Measurements from ENCODE around the gene DICER1. TPM values are rescaled to one million over a fixed set of nuclear protein-coding genes. Genes with fewer than 3 reads are reported as not detected.

Gene DICER1
- total RNA-seq, 2 donors from 2014 or later, result 104 to 115 TPM

DNA sequence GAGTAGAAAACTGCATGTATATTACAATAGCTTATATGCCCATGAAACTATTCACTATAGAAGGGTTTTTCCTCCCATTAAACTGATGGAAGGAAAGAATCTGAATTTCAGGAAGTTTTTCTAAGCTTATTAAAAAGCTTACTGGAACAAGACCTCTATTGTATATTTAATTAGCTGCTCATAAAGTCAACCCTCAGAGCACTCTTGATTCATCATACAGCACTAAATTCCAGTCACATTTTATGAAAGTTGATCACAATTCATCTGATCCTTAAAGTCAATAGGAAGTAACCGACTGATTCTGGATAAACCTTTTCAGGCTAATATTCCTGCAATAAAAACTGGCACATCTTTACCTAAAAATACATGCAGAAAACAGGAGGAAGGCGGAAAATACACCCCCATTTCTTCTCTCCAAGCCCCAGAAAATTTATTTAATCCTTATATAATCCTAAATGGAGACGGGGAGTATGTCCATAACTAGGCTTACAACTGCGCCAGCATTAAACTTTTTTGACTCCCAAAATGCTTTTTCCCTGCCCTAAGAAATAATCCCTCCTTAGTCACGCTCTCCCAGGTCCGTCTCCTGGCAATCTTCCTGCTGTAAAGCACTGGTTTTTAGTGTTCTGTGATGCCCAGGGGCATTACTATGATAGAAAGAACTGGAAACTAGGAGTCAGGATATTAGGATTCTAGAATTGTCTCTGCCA, 35.3 kb downstream of the DICER1 start:
- H3K9me3 Mint-ChIP-seq, result no peaks in the 10 kb centered on the region
- H3K36me3 Mint-ChIP-seq, result peaks cover 25% of the 10 kb centered on the region
- H3K4me3 Mint-ChIP-seq, result no peak overlapping the region
- ATAC-seq, result no peak
- H3K27ac Mint-ChIP-seq, result peak overlapping the region in 1 of 2 donors; percentile 36
- no peak for DNase-seq (ENCODE audit: low spot score)
- H3K4me1 Mint-ChIP-seq (ENCODE audit: low read depth in 2 of 2), result peaks cover 11 to 20% of the 10 kb centered on the region in 2 donors
- H3K27me3 Mint-ChIP-seq, result no peaks in the 10 kb centered on the region

DNA sequence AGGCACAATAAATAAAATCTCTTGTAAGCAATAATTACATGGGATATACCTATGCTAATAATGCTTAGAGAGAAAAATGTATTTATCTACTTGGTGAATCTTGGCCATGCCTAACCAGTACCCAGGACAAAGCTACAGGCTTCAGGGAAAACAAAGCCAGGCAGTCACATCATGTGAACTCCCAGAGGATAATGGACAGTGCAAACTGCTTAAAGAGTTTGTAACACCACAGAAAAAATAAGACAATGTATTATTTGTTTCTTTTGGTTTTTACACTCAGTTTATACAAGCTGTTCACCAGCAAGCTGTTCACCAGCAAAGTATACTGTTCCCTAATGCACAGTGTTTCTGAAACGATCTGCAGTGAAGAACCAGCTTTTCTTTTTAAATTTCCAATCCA, 38.0 kb downstream of the DICER1 start:
- H3K36me3 Mint-ChIP-seq, result peaks cover 32% of the 10 kb centered on the region
- no peaks in the 10 kb centered on the region for H3K27me3 Mint-ChIP-seq
- no peak overlapping the region for H3K4me3 Mint-ChIP-seq
- H3K27ac Mint-ChIP-seq, result no peak overlapping the region
- DNase-seq (ENCODE audit: low spot score) (no peak), ATAC-seq (no peak)
- H3K9me3 Mint-ChIP-seq, result no peaks in the 10 kb centered on the region
- H3K4me1 Mint-ChIP-seq (ENCODE audit: low read depth in 2 of 2), result peaks cover 11 to 14% of the 10 kb centered on the region in 2 donors

DNA sequence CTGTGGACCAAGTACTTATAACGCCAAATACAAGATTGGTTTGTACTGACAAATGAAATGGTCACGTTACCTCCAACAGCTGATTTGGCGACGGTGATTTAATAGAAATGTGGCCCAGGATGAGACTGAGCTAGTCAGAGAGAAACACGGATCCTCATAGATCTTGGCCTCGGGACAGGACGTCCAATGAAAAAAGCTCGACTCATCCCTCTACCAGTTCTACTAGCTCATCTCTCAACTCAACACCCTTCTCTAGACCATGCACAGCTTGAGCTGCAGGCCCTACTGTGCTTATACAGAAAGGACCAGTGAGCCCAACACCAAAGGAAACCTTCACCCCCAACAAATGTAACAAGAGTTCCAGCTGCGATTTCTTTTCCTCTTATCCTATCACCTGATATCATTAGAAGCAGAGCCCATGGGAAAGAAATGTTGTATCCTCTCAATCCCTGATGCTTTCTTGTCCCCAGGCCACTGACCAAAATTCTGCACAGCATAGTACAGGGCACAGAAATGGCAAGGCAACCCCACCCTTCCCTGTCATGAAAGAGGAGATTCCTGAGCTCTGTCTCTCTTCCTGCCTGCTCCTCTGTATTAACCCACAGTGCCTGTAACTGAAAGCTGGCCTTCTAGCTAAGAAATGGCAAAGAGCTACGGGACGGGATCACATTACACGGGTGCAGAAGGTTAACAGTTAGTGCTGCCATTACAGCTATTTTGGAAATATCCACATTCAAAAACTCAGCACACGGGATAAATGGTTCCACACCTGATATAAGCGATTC, 39.2 kb downstream of the DICER1 start:
- Mint-ChIP-seq H3K4me3 (no peak overlapping the region), H3K27me3 (no peaks in the 10 kb centered on the region), H3K4me1 (ENCODE audit: low read depth in 2 of 2) (peaks cover 11 to 17% of the 10 kb centered on the region in 2 donors), H3K36me3 (peaks cover 36% of the 10 kb centered on the region), H3K9me3 (no peaks in the 10 kb centered on the region), H3K27ac (no peak overlapping the region)
- DNase-seq (ENCODE audit: low spot score), result no peak
- ATAC-seq, result no peak

DNA sequence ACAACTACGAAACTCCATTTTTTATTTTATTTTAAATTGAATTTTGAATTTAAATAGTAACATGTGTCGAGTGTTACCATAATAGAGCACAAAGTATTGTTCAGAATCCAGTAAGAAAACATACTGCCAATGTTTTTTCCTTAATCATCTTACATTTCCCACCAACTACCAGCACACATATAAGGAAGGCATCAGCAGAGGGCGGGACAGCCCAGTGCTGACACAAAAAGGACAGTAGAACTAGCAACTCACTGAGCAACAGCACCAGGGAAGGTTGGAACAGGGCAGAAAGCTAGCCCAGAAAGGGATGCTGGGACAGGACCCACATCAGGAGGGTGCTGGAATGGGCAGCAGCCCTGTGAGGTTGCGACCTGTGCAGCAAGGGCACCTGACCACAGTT, 43.9 kb downstream of the DICER1 start:
- no peaks in the 10 kb centered on the region for H3K27me3 Mint-ChIP-seq
- H3K36me3 Mint-ChIP-seq, result peaks cover 40% of the 10 kb centered on the region

DNA sequence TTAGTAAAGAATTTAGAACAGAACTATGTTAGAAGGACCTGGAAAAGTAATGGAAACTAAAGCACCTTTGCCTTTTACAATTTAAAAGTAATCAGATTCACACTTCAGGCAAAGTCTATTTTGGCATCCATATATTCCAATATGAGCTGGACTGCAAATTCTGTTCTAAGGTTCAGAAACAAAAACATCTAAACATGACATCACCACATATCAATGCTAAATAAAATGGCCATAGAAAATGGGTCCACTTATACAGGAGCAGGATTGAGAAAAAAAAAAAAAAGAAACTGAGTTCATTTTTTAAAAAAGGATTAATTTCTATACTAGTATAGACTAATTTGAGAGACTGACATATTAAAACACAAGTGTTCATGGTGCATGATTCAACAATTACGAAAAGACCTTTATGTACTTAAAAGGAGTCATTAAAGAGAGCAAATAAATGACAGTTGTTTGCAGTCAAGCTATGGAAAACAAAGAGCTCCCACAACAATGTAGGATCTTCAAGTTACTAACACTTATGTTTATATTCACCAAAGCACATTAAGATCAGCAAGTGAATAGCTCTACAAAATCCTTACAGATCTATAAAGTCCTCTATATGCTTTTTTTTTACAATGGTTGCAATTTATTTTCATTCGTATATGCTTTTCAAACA, 45.7 kb downstream of the DICER1 start:
- H3K4me1 Mint-ChIP-seq (ENCODE audit: low read depth in 2 of 2), result peaks cover 0 to 3% of the 10 kb centered on the region in 2 donors
- peaks cover 43% of the 10 kb centered on the region for H3K36me3 Mint-ChIP-seq
- H3K27ac Mint-ChIP-seq, result no peak overlapping the region
- H3K4me3 Mint-ChIP-seq, result no peak overlapping the region
- no peak for DNase-seq (ENCODE audit: low spot score)
- H3K27me3 Mint-ChIP-seq, result no peaks in the 10 kb centered on the region
- no peak for ATAC-seq
- H3K9me3 Mint-ChIP-seq, result no peaks in the 10 kb centered on the region

More for the DNA sequence above, 43.9 kb downstream of the DICER1 start:
- Mint-ChIP-seq H3K4me1 (ENCODE audit: low read depth in 2 of 2) (peaks cover 6 to 10% of the 10 kb centered on the region in 2 donors), H3K27ac (no peak overlapping the region), H3K9me3 (no peaks in the 10 kb centered on the region), H3K4me3 (no peak overlapping the region)
- no peak for DNase-seq (ENCODE audit: low spot score)
- ATAC-seq, result no peak

DNA sequence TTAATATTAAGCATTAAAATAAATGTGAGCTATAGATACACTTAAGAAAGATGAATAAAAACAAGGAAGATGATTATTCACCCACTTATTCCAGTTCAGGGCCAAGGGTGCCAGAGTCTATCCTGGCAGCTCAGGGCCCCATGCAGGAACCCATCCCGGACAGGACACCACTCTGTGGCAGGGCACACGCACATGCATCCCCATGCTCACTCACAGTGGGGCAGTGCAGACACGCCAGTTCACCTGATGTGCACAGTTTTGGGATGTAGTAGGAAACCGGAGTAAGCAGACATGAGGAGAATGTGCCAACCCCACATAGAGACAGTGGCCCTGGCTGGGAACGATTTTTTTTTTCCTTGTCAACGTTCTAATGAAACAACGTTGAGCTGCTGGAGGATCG, 47.2 kb downstream of the DICER1 start:
- Mint-ChIP-seq H3K4me1 (ENCODE audit: low read depth in 2 of 2) (peaks cover 0 to 3% of the 10 kb centered on the region in 2 donors), H3K36me3 (peaks cover 35% of the 10 kb centered on the region), H3K4me3 (no peak overlapping the region), H3K27ac (no peak overlapping the region), H3K9me3 (no peaks in the 10 kb centered on the region), H3K27me3 (no peaks in the 10 kb centered on the region)
- ATAC-seq (no peak), DNase-seq (ENCODE audit: low spot score) (no peak)

DNA sequence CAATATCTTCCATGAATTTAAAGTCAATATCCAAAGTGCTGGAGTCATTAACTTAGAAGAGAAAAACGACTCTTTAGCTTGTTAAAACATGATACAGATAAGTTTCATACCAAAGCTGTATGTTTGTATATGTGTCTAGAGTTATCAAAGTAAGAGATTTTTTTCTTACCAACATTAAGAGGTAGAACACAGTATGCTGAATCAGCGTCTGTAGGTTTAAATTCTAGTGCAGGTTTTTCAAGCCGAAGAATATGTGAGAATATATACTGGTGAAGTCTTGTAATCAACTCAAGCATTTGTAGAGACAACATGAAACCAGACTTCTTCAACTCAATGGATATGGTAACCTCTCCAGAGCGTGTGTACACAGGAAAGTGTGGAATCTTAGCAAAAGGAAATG, 49.6 kb downstream of the DICER1 start:
- peaks cover 38% of the 10 kb centered on the region for H3K36me3 Mint-ChIP-seq
- peaks cover 0 to 1% of the 10 kb centered on the region in 2 donors for H3K4me1 Mint-ChIP-seq (ENCODE audit: low read depth in 2 of 2)
- H3K9me3 Mint-ChIP-seq, result no peaks in the 10 kb centered on the region
- DNase-seq (ENCODE audit: low spot score), result no peak
- H3K27me3 Mint-ChIP-seq, result no peaks in the 10 kb centered on the region
- ATAC-seq, result no peak
- H3K4me3 Mint-ChIP-seq, result no peak overlapping the region
- H3K27ac Mint-ChIP-seq, result no peak overlapping the region

DNA sequence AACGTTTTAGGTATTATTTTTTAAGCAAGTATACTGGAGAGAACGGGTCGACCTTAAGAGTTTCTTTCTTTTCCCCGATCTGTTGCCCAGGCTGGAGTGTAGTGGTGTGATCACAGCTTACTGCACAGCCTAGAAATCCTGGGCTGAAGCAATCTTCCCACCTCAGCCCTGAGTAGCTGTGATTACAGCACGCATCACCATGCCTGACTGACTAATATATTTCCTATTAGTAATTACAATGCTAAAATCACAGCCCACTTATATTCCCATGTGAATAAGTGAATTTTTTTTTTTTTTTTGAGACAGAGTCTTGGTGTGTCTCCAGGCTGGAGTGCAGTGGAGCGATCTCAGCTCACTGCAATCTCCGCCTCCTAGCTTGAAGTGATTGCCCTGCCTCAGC, 50.4 kb downstream of the DICER1 start:
- H3K27me3 Mint-ChIP-seq, result no peaks in the 10 kb centered on the region
- no peaks in the 10 kb centered on the region for H3K9me3 Mint-ChIP-seq
- ATAC-seq (no peak), DNase-seq (ENCODE audit: low spot score) (no peak)
- no peak overlapping the region for H3K27ac Mint-ChIP-seq
- H3K36me3 Mint-ChIP-seq, result peaks cover 45% of the 10 kb centered on the region
- no peak overlapping the region for H3K4me3 Mint-ChIP-seq
- peaks cover 6 to 9% of the 10 kb centered on the region in 2 donors for H3K4me1 Mint-ChIP-seq (ENCODE audit: low read depth in 2 of 2)

DNA sequence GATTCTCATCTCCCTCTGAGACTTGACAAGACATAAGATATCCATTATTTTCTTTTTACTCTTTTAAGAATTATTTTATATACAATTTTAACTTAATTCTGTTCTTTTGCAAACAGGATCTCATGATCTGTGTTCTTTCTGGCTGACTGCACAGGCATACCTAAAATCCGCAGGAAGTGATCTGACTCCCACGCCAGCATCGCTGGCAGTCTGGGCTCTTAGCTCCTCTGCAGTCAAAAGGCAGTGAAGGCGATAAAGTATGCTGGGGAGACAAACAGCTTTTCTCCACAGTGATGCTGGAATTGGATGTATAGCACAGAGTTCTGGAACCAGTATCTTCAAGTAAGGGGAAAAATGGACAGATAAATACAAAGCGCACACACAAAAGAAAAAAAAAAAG, 52.4 kb downstream of the DICER1 start:
- H3K4me1 Mint-ChIP-seq (ENCODE audit: low read depth in 2 of 2), result peaks cover 14 to 15% of the 10 kb centered on the region in 2 donors
- ATAC-seq (no peak), DNase-seq (ENCODE audit: low spot score) (no peak)
- H3K4me3 Mint-ChIP-seq, result no peak overlapping the region
- H3K9me3 Mint-ChIP-seq, result no peaks in the 10 kb centered on the region
- H3K36me3 Mint-ChIP-seq, result peaks cover 41% of the 10 kb centered on the region
- no peak overlapping the region for H3K27ac Mint-ChIP-seq
- no peaks in the 10 kb centered on the region for H3K27me3 Mint-ChIP-seq

DNA sequence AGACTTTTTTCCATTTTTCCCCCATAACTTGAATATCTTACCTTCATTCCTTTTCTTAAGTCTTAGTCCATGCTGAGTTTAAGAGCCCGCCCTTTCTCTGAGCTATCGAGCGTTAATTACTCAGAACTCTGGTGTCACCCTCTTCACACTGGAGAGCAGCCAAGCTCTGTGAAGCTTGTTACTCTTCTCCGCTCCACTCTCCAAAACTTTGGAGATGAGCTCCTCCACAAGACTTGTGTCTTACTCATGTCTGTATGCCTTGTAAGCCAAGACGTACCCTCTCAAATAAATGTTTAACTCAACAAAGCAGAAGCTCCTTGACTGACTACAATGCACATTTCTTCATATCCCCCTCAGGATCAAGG, 54.7 kb downstream of the DICER1 start:
- no peak for ATAC-seq

DNA sequence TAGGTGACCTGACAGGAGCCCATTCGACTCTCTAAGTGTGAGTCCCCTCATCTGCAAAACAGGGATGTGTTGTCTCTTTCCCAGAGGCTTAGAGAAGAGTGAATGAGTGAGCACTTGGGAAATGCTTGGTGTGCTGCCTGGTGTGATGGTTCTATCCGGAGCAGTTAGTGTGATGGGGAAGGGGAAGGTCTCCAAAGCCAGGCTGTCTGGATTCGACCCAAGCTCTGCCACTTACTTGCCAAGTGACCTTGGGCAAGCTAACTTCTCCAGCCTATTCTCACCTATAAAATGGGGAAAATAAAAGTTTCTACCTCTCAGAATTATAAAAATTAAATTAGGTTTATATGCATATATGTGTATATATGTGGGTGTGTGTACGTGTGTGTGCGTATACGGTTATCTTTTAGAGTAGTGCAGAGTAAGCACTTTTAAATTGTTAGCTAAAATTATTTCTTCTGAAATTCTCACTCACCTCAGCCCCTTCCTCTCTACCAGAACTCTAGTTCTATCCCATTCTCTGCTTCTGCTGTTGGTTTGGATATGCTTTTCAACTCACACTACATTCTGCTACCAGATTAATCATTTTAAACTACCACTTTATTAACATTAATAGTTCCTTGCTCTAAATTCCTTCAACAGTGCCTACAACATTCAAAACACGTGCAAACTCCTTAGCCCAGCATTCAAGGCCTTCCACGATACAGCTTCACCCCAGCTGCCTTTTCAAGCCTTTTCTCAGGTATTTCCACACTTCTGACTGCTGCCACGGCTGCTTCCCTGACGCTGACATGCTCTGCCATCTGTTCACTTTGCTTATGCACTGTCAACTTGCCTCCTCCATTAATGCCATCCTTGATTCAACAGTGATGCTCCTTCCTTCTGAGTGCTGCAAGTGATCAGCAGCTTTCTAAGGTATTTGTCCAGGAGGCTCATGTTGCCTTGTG, 55.3 kb downstream of the DICER1 start:
- Mint-ChIP-seq H3K4me1 (ENCODE audit: low read depth in 2 of 2) (peaks cover 17 to 23% of the 10 kb centered on the region in 2 donors), H3K4me3 (no peak overlapping the region), H3K27ac (peak overlapping the region in 1 of 2 donors; percentile 7), H3K36me3 (peaks cover 34% of the 10 kb centered on the region), H3K9me3 (no peaks in the 10 kb centered on the region), H3K27me3 (no peaks in the 10 kb centered on the region)
- ATAC-seq (no peak), DNase-seq (ENCODE audit: low spot score) (no peak)

More for the DNA sequence above, 54.7 kb downstream of the DICER1 start:
- H3K4me3 Mint-ChIP-seq, result no peak overlapping the region
- peaks cover 31% of the 10 kb centered on the region for H3K36me3 Mint-ChIP-seq
- peaks cover 14 to 19% of the 10 kb centered on the region in 2 donors for H3K4me1 Mint-ChIP-seq (ENCODE audit: low read depth in 2 of 2)
- no peaks in the 10 kb centered on the region for H3K9me3 Mint-ChIP-seq
- no peaks in the 10 kb centered on the region for H3K27me3 Mint-ChIP-seq
- peak overlapping the region in 1 of 2 donors; percentile 7 for H3K27ac Mint-ChIP-seq
- DNase-seq (ENCODE audit: low spot score), result no peak

DNA sequence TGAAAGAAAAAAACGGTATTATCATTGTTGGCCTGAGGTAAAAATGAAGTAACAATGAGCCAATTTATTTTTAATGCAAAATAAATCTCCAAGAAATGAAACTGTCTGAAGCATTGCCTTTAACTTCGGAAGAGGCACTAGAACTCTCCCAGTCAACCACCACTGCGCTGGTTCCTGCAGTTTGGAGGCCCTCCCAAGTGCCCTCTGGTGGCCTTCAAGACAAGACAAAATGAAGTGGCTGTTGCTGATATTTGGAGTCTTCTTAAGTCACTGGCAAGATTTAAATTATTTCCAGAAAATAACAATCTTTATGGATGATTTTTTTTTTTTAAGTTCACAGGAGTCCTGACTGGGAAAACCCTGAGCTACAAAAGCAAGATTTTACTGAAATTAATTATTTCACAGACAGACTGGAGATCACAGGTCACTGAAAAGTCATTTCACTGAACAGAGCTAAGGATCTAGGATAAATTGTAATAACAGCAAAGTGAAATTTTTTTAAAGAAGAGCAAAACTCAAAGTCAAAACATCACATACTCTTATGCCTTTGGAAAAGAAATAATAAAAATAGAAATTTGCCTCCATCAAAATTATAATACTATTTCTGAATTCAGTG, 58.2 kb downstream of the DICER1 start:
- H3K4me3 Mint-ChIP-seq, result no peak overlapping the region
- no peaks in the 10 kb centered on the region for H3K9me3 Mint-ChIP-seq
- ATAC-seq (no peak), DNase-seq (ENCODE audit: low spot score) (no peak)
- H3K27me3 Mint-ChIP-seq, result no peaks in the 10 kb centered on the region
- H3K27ac Mint-ChIP-seq, result peak overlapping the region in 1 of 2 donors; percentile 57
- peaks cover 30% of the 10 kb centered on the region for H3K36me3 Mint-ChIP-seq
- H3K4me1 Mint-ChIP-seq (ENCODE audit: low read depth in 2 of 2), result peaks cover 17 to 23% of the 10 kb centered on the region in 2 donors

DNA sequence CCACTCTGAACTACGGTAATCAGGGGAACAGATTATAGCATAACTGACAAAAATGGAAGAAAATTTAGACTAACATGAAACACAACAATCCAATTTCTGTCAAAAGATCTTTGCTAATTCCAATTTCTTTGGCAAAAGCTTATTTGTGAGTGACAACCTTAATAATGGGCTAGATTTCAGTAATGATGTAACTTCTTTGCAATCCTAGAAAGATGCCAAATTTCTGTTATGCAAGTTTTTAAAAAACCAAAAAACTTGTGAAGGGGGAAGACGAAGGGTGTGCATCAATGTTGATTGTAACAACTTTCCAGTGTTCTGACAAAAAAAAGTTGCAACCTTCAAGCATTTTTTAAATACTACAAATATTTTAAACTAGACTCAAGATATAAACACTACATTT, 59.9 kb downstream of the DICER1 start:
- DNase-seq (ENCODE audit: low spot score) (no peak), ATAC-seq (no peak)
- peaks cover 15% of the 10 kb centered on the region for H3K36me3 Mint-ChIP-seq
- H3K9me3 Mint-ChIP-seq, result no peaks in the 10 kb centered on the region
- H3K4me1 Mint-ChIP-seq (ENCODE audit: low read depth in 2 of 2), result peaks cover 15 to 18% of the 10 kb centered on the region in 2 donors
- no peaks in the 10 kb centered on the region for H3K27me3 Mint-ChIP-seq
- H3K4me3 Mint-ChIP-seq, result no peak overlapping the region
- peak overlapping the region in 1 of 2 donors; percentile 66 for H3K27ac Mint-ChIP-seq
